ENCODE data around the gene UBE2V1.

UBE2V1 gene

GRCh38 chr20:50040432-50041245, 72.3 kb downstream of the UBE2V1 start:
- no peak for DNase-seq

DNA sequence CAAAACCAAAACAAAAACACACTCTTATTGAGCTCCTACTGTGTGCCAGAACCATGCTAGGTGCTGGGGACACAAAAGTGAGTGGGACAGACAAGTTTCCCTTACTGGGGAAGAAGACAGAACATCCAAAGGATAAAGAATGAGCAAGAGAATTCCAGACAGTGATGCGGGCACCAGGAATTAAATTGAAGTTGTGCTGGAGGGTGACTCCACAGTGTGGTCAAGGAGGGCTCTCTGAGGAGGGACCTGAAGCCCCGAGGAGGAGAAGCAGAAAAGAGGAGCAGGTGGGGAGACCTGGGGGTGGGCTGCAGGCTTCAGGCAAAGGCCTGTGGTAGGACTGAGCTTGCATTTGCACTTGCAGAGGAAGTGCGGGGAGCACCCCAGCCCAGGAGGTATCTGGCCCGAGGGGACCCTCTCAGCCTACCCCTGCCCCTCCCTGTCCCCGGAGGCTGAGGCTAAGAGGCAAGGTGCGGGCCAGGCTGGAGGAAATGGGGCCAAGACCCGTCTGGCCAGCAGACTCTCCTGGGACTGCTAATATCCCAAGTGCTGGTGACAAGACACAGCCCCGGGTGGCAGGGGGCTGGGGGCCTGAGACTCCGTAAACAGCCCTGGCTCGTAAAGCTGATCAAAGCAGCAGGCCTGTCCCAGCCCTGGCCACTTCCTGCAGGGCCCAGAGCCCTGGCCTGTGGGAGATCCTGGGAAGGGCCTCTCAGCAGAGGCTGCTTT, 73.1 kb downstream of the UBE2V1 start:
- no peak for DNase-seq

- no peak for DNase-seq
Observed at GRCh38 chr20:50038574-50038991, 74.4 kb downstream of the UBE2V1 start.

DNA sequence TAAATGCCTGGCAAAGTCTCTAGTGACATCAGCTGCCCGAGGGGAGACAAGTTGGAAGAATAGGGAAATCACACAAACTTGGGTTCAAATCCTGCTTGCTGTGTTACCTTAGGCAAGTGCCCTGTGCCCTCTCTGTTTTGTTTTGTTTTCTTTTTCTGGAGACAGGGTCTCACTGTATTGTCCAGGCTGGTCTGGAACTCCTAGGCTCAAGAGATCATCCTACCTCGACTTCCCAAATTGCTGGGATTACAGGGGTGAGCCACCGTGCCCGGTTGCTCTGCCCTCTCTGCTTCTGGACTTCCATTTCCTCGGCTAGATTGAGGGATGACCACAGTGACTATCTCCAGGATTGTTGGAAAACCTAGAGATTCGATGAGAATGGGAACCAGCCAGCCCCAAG, 74.8 kb downstream of the UBE2V1 start:
- DNase-seq: no peak

- DNase-seq: no peak
Observed at GRCh38 chr20:50037575-50037974, 75.4 kb downstream of the UBE2V1 start.

DNA sequence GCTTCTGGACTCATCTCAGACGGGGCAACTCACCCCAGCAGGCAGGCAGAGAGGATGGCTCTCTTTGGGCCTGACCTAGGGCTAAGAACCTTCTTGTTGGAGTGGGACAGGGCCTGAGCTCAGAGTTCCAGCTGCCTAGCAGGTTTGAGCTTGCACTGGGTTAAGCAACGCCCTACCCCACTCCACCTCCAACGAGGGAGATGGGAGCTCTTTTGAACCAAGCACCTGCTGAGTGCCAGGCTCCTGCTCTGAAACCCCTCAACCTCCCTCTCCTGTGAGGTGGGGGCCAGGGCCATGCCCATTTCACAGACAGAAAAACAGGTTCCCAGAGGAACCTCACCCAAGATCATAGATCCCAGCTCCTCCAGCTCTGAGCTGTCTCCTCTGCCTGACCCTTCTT, 75.8 kb downstream of the UBE2V1 start:
- DNase-seq: no peak

GRCh38 chr20:50036703-50037102, 76.2 kb downstream of the UBE2V1 start:
- DNase-seq: no peak

DNA sequence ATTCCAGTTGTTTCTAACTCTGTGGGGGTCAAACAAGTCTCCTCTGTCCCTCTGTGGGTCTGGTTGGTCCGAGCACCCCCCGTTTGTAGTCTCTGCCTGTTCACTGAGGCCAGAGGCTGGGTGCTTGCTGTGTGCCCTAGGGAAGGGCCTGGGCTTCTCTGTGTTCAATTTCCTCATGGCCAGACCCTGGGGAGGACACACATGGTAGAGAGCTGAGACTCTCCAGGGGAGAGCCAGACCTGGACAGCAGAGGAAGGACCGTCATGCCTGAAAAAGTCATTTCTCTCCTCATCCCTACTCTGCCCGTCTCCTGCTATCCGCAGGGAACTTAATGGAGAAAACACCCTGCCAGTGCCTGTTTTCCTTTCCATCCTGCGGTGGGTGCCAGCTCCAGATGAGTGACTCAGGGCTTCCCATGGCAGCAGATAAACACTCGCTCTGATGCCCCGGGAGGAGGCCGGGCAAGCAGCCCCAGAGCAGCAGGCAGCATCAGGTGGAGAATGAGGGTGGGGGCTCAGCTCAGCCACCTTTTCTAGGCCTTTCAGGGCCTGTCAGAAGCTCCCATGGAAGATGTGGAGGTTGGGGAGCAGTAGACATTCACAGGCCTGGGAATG, 78.3 kb downstream of the UBE2V1 start:
- no peak for DNase-seq

GRCh38 chr20:50032955-50033666, 79.8 kb downstream of the UBE2V1 start:
- DNase-seq: no peak
